Transverse colon (tissue), 4 donors: ENCODE results near the gene PABPN1L.

Source experiments
- EP300 ChIP-seq: sonication (generic); formaldehyde crosslinking; IDR thresholded peaks from one replicate; pipeline ENCODE4 v1.6.1; 2017; ENCODE audit warnings: antibody characterized with exemption, low read depth
- POLR2A ChIP-seq: fragments of 450-650 bp; IDR thresholded peaks from one replicate; pipeline ENCODE4 v1.6.1; 2016; ENCODE audit warnings: antibody characterized with exemption, mild to moderate bottlenecking, moderate library complexity
- POLR2AphosphoS5 ChIP-seq, 3 donors: sonication (generic); formaldehyde crosslinking; IDR thresholded peaks; one replicate each; pipeline ENCODE4 v1.6.1; 2016; ENCODE audit warnings: antibody characterized with exemption in 3 of 3
- TF ChIP-seq, protein P1 (sequence below), 5 experiments: fragments of 200-600 bp in 3 of 5; fragments of 450-650 bp in 2 of 5; sonication (generic) in 3 of 5; IDR thresholded peaks; 1 replicate in 2 of 5; 2 replicates in 3 of 5; pipeline ENCODE4 v1.5.1; 2016 to 2017; ENCODE audit warnings: antibody characterized with exemption in 5 of 5, inconsistent platforms in 3 of 5, mild to moderate bottlenecking in 2 of 5, moderate library complexity in 1 of 5

DNA sequence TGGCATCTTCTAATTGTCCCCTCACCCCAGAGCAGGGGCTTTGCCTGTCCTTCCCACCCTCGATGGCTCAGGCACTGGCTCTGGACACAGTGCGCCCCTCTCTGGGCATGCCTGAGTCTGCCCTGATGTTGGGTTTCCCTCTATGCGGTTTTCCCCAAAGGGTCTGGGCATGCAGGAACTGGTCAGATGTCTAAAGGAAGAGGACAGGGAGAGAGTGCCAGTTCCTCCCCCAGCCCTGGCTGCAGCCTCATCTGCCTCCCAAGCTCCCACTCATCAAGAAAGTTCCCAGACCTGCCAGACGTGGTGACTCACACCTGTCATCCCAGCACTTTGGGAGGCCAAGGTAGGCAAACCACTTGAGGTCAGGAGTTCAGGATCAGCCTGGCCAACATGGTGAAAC lies 41.3 kb upstream of the PABPN1L start:
- TF ChIP-seq, protein P1, sequence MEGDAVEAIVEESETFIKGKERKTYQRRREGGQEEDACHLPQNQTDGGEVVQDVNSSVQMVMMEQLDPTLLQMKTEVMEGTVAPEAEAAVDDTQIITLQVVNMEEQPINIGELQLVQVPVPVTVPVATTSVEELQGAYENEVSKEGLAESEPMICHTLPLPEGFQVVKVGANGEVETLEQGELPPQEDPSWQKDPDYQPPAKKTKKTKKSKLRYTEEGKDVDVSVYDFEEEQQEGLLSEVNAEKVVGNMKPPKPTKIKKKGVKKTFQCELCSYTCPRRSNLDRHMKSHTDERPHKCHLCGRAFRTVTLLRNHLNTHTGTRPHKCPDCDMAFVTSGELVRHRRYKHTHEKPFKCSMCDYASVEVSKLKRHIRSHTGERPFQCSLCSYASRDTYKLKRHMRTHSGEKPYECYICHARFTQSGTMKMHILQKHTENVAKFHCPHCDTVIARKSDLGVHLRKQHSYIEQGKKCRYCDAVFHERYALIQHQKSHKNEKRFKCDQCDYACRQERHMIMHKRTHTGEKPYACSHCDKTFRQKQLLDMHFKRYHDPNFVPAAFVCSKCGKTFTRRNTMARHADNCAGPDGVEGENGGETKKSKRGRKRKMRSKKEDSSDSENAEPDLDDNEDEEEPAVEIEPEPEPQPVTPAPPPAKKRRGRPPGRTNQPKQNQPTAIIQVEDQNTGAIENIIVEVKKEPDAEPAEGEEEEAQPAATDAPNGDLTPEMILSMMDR (IDR thresholded peaks at IDR 0.05), result no peak
- TF ChIP-seq POLR2AphosphoS5 (IDR thresholded peaks at IDR 0.05) (no peak), POLR2A (no peak), EP300 (no peak)
